ENCODE data around the gene ASTN2. TPM values are rescaled to one million over a fixed set of nuclear protein-coding genes. Genes with fewer than 3 reads are reported as not detected.

Gene ASTN2
- total RNA-seq, 1 experiment from 2014 or later: 4.8 TPM

DNA sequence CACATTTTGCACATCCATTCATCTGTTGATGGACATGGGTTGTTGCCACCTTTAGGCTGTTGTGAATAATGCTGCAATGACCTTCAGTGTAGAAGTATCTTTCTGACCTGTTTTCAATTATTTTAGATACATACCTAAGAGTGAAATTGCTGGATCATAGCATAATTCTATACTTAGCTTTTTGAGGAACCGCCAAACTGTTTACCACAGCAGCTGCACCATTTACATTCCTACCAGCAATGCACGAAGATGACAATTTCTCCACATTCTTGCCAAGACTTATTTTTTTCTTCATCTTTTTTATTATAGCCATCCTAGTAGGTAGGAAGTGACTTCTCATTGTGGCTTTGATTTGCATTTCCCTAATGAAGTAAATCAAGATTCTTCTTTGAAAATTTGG, 36.5 kb upstream of the ASTN2 start:
- no peak overlapping the region for H3K4me2 ChIP-seq (ENCODE audit: low read length)
- H3K4me3 ChIP-seq (replicated peaks in 1 of 2; ENCODE audit: low read depth in 1 of 2, low read length in 2 of 2): no peak overlapping the region
- H3K79me2 ChIP-seq (ENCODE audit: insufficient read depth, low read length): no peaks in the 10 kb centered on the region
- no peak for DNase-seq (ENCODE audit: low read depth, low spot score)
- H3K36me3 ChIP-seq (ENCODE audit: control insufficient read depth in 1 of 2, insufficient read depth in 2 of 2, low read length in 2 of 2): no peaks in the 10 kb centered on the region
- intact Hi-C loops (cut with micrococcal nuclease): no loop called here
- H3K27me3 ChIP-seq (ENCODE audit: insufficient read depth, low read length): no peaks in the 10 kb centered on the region
- no peak for ATAC-seq
- no TSS peak for BruUV-seq (replicated peaks)
- CTCF ChIA-PET: no interaction called here
- RAD21 ChIA-PET (ENCODE audit: low non-redundant PET in 1 of 2, low total read pairs in 2 of 2, uncharacterized antibody in 2 of 2, unreplicated experiment in 2 of 2): no interaction called here
- no peaks in the 10 kb centered on the region; a peak in 1 of 4 replicates for H3K9me3 ChIP-seq (ENCODE audit: control insufficient read depth in 1 of 2, insufficient read depth in 1 of 2, low read depth in 1 of 2, low read length in 2 of 2)
- H3K9me2 ChIP-seq (ENCODE audit: insufficient read depth): no peaks in the 10 kb centered on the region
- no peak overlapping the region for H2AFZ ChIP-seq (ENCODE audit: low read depth, low read length, poor library complexity, severe bottlenecking)
- H3K9ac ChIP-seq (ENCODE audit: low read length): no peak overlapping the region
- POLR2A ChIA-PET: no interaction called here
- no peak overlapping the region for H3K27ac ChIP-seq (ENCODE audit: low read depth, low read length)
- no peaks in the 10 kb centered on the region for H4K20me1 ChIP-seq (ENCODE audit: insufficient read depth)
- TF ChIP-seq CBX3 (IDR thresholded peaks at IDR 0.05; ENCODE audit: low read depth) (no peak), POLR2A (IDR thresholded peaks at IDR 0.05; ENCODE audit: borderline replicate concordance, extremely low read depth, insufficient read depth, insufficient read length) (no peak), SP1 (IDR thresholded peaks at IDR 0.05; ENCODE audit: low read depth) (no peak), ZNF274 (IDR thresholded peaks at IDR 0.05; ENCODE audit: low read depth, low read length) (no peak), POLR2AphosphoS5 (IDR thresholded peaks at IDR 0.05; ENCODE audit: low read depth, low read length) (no peak), ZFX (IDR thresholded peaks at IDR 0.05) (no peak)
- TF ChIP-seq, protein P1, sequence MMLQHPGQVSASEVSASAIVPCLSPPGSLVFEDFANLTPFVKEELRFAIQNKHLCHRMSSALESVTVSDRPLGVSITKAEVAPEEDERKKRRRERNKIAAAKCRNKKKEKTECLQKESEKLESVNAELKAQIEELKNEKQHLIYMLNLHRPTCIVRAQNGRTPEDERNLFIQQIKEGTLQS (IDR thresholded peaks at IDR 0.05): no peak
- H3K4me1 ChIP-seq (ENCODE audit: control insufficient read depth in 1 of 2, insufficient read depth in 2 of 2, low read length in 2 of 2): no peaks in the 10 kb centered on the region

DNA sequence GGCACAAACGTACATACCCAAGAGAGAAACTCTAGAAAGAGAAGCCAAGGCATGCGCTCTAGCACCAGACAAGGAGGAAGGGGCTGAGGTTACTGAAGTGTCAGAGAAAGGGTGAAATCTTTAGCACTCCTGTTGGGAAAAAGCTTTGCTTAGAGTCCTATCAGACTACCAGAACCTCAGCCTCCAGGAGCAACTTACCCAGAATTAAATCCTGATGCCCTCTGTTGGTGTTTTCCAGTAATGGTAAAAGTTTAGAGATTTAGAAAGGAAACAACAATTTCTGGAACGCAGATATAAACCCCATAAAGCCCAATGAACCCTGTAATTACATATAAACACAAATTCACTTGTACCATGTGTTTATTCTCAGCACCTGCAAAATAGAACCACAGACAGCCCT, 33.2 kb upstream of the ASTN2 start:
- no peaks in the 10 kb centered on the region for H3K9me2 ChIP-seq (ENCODE audit: insufficient read depth)
- intact Hi-C loops (cut with micrococcal nuclease): no loop called here
- H2AFZ ChIP-seq (ENCODE audit: low read depth, low read length, poor library complexity, severe bottlenecking): no peak overlapping the region
- DNase-seq (ENCODE audit: low read depth, low spot score) (no peak), ATAC-seq (no peak)
- BruUV-seq (replicated peaks): no TSS peak
- no peaks in the 10 kb centered on the region for H3K36me3 ChIP-seq (ENCODE audit: control insufficient read depth in 1 of 2, insufficient read depth in 2 of 2, low read length in 2 of 2)
- ChIA-PET RAD21 (ENCODE audit: low non-redundant PET in 1 of 2, low total read pairs in 2 of 2, uncharacterized antibody in 2 of 2, unreplicated experiment in 2 of 2) (no interaction called here), POLR2A (no interaction called here), CTCF (no interaction called here)
- no peaks in the 10 kb centered on the region for H3K27me3 ChIP-seq (ENCODE audit: insufficient read depth, low read length)
- H3K27ac ChIP-seq (ENCODE audit: low read depth, low read length): no peak overlapping the region
- no peak overlapping the region for H3K9ac ChIP-seq (ENCODE audit: low read length)
- no peaks in the 10 kb centered on the region for H3K79me2 ChIP-seq (ENCODE audit: insufficient read depth, low read length)
- H3K4me2 ChIP-seq (ENCODE audit: low read length): no peak overlapping the region
- peaks cover 0 to 4% of the 10 kb centered on the region in 2 experiments; a peak in 2 of 4 replicates for H3K9me3 ChIP-seq (ENCODE audit: control insufficient read depth in 1 of 2, insufficient read depth in 1 of 2, low read depth in 1 of 2, low read length in 2 of 2)
- no peak overlapping the region for H3K4me3 ChIP-seq (replicated peaks in 1 of 2; ENCODE audit: low read depth in 1 of 2, low read length in 2 of 2)
- H3K4me1 ChIP-seq (ENCODE audit: control insufficient read depth in 1 of 2, insufficient read depth in 2 of 2, low read length in 2 of 2): no peaks in the 10 kb centered on the region
- no peaks in the 10 kb centered on the region for H4K20me1 ChIP-seq (ENCODE audit: insufficient read depth)
- TF ChIP-seq EZH2 (IDR thresholded peaks at IDR 0.05): no peak
- no peak for TF ChIP-seq POLR2A (IDR thresholded peaks at IDR 0.05; ENCODE audit: borderline replicate concordance, extremely low read depth, insufficient read depth, insufficient read length)
- no peak for TF ChIP-seq YY1 (IDR thresholded peaks at IDR 0.05; ENCODE audit: extremely low read depth, insufficient replicate concordance, low read depth, low read length)
- no peak for TF ChIP-seq SP1 (IDR thresholded peaks at IDR 0.05; ENCODE audit: low read depth)
- no peak for TF ChIP-seq SIN3A (IDR thresholded peaks at IDR 0.05; ENCODE audit: low read depth)
- no peak for TF ChIP-seq EZH2phosphoT487 (IDR thresholded peaks at IDR 0.05; ENCODE audit: borderline replicate concordance)
- TF ChIP-seq, protein P1 (IDR thresholded peaks at IDR 0.05): no peak
- TF ChIP-seq, protein P2, sequence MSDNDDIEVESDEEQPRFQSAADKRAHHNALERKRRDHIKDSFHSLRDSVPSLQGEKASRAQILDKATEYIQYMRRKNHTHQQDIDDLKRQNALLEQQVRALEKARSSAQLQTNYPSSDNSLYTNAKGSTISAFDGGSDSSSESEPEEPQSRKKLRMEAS (IDR thresholded peaks at IDR 0.05): no peak
- TF ChIP-seq ZFX (IDR thresholded peaks at IDR 0.05): no peak
- TF ChIP-seq, protein P3, sequence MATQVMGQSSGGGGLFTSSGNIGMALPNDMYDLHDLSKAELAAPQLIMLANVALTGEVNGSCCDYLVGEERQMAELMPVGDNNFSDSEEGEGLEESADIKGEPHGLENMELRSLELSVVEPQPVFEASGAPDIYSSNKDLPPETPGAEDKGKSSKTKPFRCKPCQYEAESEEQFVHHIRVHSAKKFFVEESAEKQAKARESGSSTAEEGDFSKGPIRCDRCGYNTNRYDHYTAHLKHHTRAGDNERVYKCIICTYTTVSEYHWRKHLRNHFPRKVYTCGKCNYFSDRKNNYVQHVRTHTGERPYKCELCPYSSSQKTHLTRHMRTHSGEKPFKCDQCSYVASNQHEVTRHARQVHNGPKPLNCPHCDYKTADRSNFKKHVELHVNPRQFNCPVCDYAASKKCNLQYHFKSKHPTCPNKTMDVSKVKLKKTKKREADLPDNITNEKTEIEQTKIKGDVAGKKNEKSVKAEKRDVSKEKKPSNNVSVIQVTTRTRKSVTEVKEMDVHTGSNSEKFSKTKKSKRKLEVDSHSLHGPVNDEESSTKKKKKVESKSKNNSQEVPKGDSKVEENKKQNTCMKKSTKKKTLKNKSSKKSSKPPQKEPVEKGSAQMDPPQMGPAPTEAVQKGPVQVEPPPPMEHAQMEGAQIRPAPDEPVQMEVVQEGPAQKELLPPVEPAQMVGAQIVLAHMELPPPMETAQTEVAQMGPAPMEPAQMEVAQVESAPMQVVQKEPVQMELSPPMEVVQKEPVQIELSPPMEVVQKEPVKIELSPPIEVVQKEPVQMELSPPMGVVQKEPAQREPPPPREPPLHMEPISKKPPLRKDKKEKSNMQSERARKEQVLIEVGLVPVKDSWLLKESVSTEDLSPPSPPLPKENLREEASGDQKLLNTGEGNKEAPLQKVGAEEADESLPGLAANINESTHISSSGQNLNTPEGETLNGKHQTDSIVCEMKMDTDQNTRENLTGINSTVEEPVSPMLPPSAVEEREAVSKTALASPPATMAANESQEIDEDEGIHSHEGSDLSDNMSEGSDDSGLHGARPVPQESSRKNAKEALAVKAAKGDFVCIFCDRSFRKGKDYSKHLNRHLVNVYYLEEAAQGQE (IDR thresholded peaks at IDR 0.05; ENCODE audit: low read depth): no peak
- TF ChIP-seq, protein P4, sequence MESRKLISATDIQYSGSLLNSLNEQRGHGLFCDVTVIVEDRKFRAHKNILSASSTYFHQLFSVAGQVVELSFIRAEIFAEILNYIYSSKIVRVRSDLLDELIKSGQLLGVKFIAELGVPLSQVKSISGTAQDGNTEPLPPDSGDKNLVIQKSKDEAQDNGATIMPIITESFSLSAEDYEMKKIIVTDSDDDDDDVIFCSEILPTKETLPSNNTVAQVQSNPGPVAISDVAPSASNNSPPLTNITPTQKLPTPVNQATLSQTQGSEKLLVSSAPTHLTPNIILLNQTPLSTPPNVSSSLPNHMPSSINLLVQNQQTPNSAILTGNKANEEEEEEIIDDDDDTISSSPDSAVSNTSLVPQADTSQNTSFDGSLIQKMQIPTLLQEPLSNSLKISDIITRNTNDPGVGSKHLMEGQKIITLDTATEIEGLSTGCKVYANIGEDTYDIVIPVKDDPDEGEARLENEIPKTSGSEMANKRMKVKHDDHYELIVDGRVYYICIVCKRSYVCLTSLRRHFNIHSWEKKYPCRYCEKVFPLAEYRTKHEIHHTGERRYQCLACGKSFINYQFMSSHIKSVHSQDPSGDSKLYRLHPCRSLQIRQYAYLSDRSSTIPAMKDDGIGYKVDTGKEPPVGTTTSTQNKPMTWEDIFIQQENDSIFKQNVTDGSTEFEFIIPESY (IDR thresholded peaks at IDR 0.05; ENCODE audit: extremely low read depth, insufficient replicate concordance, low read length): no peak
- TF ChIP-seq SRF (IDR thresholded peaks at IDR 0.05; ENCODE audit: low read depth): no peak
